Spleen (tissue), 7 donors: Measurements from ENCODE around the gene ICAM4.

Experiments
- POLR2A ChIP-seq, 3 donors: fragments of 450-650 bp; IDR thresholded peaks; one replicate each; pipeline ENCODE4 v1.5.1; 2017; ENCODE audit warnings: antibody characterized with exemption in 3 of 3, mild to moderate bottlenecking in 1 of 3
- POLR2AphosphoS5 ChIP-seq, 3 donors: sonication (generic); formaldehyde crosslinking; IDR thresholded peaks; one replicate each; pipeline ENCODE4 v1.5.1; 2017; ENCODE audit warnings: antibody characterized with exemption in 3 of 3
- TF ChIP-seq, protein P1 (sequence below), 11 experiments: fragments of 200-600 bp in 7 of 11; fragments of 450-650 bp in 4 of 11; sonication (generic) in 4 of 11; IDR thresholded peaks in 8 of 11; conservative IDR thresholded peaks in 3 of 11; 1 replicate in 7 of 11; 2 replicates in 4 of 11; pipeline versions ENCODE4 v1.4.0 to v1.8.0; 2016 to 2021; ENCODE audit warnings: antibody characterized with exemption in 11 of 11, inconsistent platforms in 4 of 11, mild to moderate bottlenecking in 1 of 11
- donor health status: DM: no; HTN: no; CAD: no; lungs with moderate emphysema.
- donor health status: DM: no; HTN: no; CAD: no.
- donor health status: DM: no; HTN: no; CAD: no.

GRCh38 chr19:10325732-10326131 is 39.0 kb downstream of the ICAM4 start:
- TF ChIP-seq POLR2AphosphoS5 (IDR thresholded peaks at IDR 0.05), result no peak
- TF ChIP-seq, protein P1, sequence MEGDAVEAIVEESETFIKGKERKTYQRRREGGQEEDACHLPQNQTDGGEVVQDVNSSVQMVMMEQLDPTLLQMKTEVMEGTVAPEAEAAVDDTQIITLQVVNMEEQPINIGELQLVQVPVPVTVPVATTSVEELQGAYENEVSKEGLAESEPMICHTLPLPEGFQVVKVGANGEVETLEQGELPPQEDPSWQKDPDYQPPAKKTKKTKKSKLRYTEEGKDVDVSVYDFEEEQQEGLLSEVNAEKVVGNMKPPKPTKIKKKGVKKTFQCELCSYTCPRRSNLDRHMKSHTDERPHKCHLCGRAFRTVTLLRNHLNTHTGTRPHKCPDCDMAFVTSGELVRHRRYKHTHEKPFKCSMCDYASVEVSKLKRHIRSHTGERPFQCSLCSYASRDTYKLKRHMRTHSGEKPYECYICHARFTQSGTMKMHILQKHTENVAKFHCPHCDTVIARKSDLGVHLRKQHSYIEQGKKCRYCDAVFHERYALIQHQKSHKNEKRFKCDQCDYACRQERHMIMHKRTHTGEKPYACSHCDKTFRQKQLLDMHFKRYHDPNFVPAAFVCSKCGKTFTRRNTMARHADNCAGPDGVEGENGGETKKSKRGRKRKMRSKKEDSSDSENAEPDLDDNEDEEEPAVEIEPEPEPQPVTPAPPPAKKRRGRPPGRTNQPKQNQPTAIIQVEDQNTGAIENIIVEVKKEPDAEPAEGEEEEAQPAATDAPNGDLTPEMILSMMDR (IDR thresholded peaks at IDR 0.05 in 8 of 11, conservative IDR thresholded peaks at IDR 0.05 in 3 of 11), result no peak
- TF ChIP-seq POLR2A (IDR thresholded peaks at IDR 0.05), result no peak
